Posterior cingulate gyrus (tissue), 11 donors: Measurements from ENCODE around the gene CROT.

ENCODE experiments used
- DNase-seq, 10 donors: peaks; one replicate each; pipeline versions ENCODE4 v3.0.0 to v3.0.0-alpha.2; 2020 to 2021; ENCODE audit warnings: mixed read lengths in 3 of 10
- intact Hi-C: fragments of 100-400 bp; cut with DNase I; formaldehyde crosslinking; loops from one replicate; pipeline ENCODE4 v1.15.1; 2023

The CROT gene

DNA sequence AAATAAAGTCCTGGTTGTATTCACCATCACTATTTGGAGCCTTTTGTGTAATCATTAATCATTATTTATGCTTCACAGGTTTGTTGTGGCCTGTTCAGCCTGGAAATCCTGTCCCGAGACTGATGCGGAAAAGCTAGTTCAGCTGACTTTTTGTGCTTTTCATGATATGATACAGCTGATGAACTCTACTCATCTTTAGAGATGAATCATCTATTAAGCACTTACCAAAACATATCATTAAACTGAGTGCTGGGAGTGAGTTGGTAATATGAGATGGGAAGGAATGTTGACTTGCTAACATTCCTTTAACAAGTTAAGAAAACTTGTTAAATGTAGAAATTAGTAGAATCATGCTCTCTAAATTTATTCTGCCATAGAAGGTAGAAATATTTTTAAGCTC lies 53.0 kb downstream of the CROT start:
- DNase-seq: no peak
- intact Hi-C loops: no loop called here

DNA sequence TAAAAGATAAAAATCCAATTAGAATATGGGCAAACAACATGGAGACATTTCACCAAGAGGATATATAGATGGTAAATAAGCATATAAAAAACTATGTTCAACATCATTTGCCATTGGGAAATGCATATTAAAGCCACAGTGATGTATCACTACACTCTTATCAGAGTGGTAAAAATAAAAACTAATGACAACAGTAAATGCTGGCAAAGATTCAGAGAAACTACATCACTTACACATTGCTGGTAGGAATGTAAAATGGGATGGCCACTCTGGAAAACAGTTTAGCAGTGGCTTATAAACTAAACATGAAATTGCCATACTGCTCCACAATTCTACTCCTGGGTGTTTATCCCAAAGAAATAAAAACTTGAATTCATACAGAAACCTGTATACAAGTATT lies 59.2 kb downstream of the CROT start:
- intact Hi-C loops: no loop called here
- DNase-seq: no peak

DNA sequence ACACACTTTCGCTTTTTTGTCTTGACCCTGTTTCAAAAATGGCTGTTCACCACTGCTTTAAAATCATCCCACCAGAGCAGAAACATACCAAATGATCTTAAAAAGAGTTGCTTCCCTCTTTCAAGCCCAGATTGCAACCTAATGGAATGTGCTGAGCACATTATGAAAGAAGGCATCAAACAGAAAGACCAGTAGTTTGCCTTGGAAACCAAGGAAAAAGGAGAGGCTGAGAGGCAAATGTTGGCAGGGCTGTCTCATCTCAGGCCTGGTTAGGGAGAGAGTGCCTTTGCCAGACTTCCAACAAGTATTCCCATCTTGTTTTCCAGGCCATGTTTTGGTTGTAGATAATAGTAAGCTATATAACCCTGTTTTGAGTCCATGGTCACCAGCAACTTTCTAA lies 65.7 kb downstream of the CROT start:
- intact Hi-C loops: loop anchor here (10.0 kb wide), 1 partner anchor 476 kb away; no protein-coding TSS in a partner anchor
- DNase-seq: no peak

DNA sequence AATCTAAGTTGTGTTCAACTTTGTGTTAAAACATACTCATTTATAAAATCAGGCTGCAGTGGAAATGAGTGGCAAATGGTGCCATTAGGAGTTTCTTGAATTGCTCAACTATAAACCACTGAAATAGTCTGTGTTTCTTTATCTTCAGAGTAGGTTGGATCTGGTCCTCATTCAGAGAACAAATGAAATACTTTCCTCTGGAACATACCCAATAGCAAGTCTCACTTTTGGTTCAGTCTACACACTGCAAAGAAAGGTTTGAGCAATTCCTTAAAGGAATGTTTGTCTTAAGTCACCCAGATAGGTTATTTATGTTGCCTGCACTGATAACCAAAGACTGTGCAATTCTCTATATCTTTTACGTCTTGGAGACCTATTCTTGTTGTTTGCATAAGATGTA lies 67.6 kb downstream of the CROT start:
- intact Hi-C loops: loop anchor here (10.0 kb wide), 1 partner anchor 478 kb away; no protein-coding TSS in a partner anchor

DNA sequence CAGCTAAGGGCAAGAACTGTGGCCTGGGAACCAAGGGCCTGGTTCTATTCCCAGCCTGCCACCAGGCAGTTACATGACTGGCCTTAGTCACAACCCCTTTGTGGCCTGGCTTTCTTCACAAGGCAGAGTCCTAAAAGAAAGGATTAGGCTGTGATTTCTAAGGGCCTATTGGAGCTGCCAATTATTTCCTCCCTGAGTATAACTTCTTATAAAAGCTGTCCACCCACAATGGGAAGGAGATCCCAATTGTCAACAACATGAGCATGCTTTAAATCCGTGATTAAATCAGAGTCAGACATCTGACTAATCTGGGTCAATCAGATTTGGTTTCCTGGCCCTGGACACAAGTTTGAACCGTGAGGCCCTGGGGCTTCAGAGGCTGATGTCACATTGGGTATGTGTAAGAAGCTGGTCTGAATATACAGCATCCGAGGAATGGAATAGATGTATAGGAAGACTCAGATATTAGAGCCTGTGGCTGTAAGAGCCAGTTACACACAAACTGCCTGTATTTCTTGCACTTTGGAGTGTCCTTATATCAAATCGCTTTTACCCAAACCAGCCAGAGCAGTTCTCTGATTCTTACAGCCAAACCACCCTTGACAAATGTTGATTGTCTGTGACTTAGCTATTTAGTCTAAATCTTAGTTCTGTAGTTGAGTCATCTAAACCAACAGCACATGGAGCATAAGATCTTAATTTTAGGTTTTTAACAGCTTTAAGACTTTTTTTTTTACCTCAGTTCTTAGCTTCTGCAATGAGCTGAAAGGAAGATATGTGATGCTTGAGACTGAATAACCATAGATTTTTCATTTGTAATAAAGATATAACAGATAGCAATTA lies 68.7 kb downstream of the CROT start:
- no peak for DNase-seq
- intact Hi-C loops: loop anchor here (10.0 kb wide), 1 partner anchor 479 kb away; no protein-coding TSS in a partner anchor

More for the DNA sequence above, 67.6 kb downstream of the CROT start:
- DNase-seq: no peak

DNA sequence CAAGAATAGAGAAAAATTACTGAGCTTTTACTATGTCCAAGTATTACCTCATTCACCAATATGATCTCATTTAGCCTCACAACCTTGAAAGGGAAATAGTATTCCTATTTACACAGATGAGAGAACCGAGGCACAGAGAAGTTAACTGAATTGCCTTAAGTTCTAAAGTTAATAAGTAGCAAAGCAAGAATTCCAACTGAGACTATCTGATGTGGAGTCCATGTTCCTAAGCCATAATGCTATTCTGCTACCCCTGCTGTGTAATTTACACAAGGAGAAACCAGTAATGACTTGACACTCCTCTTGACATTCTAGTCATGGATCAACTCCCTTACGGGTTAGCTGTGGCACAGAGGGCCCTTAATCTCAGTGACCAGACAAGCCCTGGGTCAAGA lies 69.3 kb downstream of the CROT start:
- intact Hi-C loops: loop anchor here (10.0 kb wide), 1 partner anchor 480 kb away; no protein-coding TSS in a partner anchor

DNA sequence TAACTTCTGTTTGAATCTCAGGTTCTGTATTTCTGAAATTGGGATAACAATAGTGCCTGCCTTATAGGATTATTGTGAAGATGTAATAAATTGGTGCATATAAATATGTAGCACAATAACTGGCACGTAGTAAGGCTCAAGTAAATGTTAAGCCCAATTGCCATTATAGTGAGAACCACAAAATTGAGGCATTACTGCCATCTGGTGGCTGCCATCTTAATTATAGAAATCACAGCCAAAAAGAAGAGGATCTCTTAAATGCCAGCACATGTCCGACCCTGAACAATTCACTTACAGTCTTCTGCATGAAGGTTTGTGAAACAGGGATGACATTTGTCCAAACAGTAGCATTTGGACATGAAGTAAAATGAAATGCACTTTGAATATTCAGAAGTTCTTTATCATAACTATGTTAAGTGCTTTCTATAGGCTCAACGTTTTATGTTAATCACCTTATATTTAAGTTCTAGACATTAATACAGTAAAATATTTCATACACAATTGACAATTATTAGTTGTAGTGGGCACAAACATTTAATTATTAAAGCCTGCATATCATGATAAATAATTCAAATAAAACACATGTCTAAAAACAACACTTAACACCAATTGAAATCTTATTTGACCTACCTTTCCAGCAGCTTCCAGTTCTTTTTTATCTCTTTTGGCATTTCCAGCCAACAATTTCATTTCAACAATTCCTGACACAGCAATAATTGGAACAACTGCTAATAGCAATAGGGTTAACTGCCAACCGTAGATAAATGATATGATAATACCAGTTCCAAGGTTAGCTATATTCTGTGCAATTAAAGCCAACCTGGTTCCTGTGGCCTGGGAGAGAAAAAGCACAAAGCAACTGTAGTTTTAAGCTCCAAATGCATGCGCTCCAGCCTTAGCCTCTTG lies 71.5 kb downstream of the CROT start:
- DNase-seq: peak in 5 of 10 donors; percentile 15 to 65 (median 51)
- intact Hi-C loops: loop anchor here (1.0 to 10.0 kb wide), 2 partner anchors 105 to 482 kb away; no protein-coding TSS in a partner anchor

More for the DNA sequence above, 69.3 kb downstream of the CROT start:
- DNase-seq: no peak

DNA sequence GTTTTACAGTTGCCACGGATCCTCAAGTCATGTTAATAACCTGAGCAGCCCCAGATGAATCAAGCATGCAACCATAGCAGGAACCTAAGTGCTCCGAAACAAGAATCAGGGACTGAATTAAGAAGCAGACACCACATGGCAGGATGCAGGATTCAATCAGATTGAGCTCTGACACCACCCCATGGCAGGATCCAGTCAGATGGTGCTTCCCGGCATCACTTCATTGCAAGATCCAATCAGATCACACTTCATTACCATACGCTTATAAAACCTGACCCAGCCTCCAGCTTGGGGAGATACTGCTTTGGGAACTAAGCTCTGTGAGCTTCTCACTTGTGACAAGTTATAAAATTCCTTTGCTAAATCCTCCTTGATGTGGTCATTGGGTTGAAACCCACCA lies 74.7 kb downstream of the CROT start:
- intact Hi-C loops: no loop called here
- no peak for DNase-seq

DNA sequence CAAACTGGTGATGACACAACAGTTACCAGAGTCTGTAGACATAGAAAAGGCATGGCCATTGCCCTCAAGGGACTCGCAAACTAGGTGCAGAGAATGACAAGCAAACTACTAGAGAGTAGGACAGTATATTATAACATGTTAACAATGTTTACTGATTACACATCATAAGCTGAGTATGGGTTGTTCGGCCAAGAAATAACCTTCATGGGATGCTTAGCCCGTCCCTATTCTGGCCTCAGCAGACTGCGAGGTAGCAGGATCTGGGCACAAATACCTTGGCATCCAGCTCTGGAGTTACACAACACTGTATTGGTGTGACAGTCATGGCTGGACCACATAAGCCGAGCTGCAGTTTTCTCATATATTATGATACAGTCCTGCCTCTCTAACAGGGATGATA lies 78.6 kb downstream of the CROT start:
- no peak for DNase-seq
- intact Hi-C loops: no loop called here

DNA sequence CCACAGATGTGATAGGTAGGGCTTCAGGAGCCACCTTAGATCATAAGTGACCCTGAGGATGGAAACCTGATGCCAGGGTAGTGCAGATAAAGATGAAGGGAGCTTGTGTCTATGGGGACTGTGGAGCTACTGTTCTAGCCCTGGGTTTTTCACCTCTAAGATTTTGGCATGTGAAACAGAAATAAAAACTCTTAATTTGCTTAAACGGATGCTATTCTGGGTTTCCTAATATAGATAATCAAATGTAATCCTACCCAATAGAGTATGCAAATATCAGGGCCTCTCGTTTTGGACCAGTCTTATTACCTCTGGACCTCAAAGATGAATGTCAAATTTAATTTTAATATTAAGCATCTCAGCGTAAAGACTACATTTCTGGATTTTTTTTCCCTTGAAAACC lies 80.7 kb downstream of the CROT start:
- no peak for DNase-seq
- intact Hi-C loops: no loop called here

DNA sequence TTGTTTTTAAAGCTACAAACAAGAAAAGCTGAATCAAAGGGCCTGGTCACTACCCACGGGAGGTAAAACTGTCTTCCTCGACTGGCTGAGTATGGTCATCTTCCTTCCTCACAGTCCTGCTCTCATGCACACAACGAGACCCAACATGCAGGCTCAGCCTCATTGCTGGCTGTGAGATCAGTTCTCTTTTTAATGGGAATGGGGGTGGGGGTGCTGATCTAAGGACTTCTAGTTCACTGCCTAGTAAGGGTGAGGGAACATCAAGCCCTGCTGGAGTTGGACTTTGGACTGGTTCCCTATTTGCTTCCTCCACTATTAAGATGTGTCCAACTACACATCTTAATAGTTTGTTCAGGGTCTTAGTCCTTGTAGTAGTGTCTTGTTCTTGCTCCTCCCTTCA lies 81.8 kb downstream of the CROT start:
- intact Hi-C loops: no loop called here
- no peak for DNase-seq

DNA sequence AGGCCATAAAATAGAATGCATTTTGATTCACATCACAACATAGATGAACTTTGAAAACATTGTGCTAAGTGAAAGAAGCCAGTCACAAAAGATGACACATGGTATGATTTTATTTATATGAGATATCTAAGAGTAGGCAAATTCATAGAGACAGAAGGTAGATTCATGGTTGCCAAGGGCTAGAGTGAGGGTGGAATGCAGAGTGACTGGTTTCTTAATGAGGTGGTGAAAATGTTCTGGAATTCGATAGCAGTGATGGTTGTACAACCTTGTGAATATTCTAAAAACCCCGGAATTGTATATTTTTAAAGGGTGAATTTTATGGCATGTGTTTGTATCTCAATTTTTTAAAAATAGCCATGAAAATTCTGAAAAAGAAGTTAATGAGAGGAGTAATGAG lies 87.1 kb downstream of the CROT start:
- intact Hi-C loops: no loop called here
- DNase-seq: no peak

DNA sequence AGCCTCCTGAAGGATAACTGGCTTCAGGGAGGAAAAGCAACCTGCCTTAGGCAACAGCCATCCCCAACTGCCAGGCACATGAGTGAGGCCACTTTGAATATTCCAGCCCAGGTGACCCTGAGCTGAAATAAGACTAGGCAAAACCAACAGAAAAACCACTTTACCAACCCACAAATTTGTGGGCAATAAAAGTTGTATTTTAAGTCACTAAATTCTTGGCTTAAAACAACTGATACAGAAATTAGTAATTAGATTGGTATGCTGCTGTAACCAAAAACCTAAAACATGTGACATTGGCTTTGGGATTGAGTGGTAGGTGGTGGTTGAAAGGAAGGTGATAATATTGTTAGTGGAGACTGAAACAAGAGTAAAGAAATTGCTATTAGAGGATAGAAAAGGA lies 90.1 kb downstream of the CROT start:
- intact Hi-C loops: no loop called here
- DNase-seq: no peak

DNA sequence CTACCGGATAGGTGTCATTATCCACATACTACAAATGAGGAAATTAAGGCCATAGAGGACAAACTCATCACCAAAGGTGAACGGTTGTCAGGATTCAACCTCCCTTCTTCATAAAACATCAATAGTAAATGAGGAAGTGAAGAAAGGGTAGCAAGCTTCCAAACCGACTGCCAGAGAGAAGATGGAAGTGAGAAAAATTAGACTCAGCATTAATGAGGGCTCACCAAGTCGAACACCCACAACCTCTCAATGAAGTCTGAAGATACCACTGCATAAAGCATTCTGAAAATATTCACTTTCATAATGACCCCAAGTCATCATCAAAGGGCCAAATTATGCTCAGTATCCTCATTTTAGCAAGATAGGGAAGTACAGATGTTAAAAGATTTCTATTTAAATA lies 100.4 kb downstream of the CROT start:
- intact Hi-C loops: no loop called here
- DNase-seq: no peak

DNA sequence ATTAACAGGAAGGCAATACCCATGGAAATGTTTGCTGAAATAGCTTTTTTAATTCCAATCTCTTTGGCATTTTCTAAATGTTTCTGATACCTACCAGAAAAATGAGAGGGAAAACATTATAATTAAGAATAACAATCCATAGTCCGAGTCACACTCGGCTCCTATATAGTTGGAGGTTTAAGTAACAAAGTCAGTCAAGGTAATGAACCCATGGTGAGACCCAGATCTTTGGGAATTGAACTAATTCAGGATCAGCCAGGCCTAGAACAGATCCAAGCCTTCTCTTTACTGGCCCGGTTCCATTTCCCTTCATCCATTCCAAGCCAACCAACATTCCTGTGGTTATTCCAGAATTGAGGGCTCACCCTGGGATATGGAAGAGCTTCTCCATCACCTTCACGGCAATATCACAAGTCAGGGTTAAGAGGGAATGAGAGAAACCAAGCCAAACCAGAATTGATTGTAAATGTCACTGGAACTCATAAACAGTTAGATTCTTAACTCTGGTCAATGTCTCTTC lies 101.7 kb downstream of the CROT start:
- intact Hi-C loops: no loop called here
- DNase-seq: no peak

DNA sequence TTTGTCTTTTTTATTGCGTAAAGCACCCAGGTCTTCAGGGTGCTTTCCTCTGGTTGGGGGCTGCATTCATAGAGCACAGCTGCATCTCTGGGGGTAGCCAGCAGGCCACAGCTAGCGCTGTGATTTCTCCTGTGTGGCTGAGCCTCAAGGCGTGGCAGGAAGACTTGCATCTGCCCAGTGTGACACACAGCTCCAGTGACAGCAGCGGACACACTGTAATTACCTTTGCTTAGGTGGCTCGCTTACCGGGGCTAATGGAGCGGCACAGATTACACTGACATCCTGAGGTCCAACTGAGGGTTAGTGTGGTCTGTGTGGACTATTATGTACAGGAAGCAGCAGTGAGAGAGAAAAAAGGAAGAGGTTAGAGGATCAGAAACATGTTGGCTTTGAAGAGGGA lies 102.9 kb downstream of the CROT start:
- DNase-seq: peak in 1 of 10 donors; percentile 32
- intact Hi-C loops: no loop called here
